GM18870 (cell line): ENCODE results near the gene CYP2C18.
"Not testable (repeated sequence)": the region's sequence is repeated elsewhere in the genome, so short reads cannot be mapped to it uniquely, and the experiment has no call there.

Experiments used
- ATAC-seq: cut with Tn5 transposase; IDR thresholded peaks from one replicate; pipeline ENCODE4 v1.9.1; 2021; ENCODE audit warnings: moderate library complexity; ENCODE audit not compliant: unreplicated experiment

Gene CYP2C18

DNA sequence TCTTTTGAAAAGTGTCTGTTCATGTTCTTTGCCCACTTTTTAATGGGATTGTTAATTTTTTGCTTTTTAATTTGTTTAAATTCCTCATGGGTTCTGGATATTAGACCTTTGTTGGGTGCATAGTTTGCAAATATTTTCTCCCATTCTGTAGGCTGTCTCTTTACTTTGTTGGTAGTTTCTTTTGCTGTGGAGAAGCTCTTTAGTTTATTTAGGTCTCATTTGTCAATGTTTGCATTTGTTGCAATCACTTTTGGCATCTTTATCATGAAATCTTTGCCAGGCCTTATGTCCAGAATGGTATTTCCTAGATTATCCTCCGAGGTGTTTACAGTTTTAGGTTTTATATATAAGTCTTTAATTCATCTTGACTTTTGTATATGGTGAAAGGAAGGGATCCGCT, 55.1 kb downstream of the CYP2C18 start:
- ATAC-seq = no peak

DNA sequence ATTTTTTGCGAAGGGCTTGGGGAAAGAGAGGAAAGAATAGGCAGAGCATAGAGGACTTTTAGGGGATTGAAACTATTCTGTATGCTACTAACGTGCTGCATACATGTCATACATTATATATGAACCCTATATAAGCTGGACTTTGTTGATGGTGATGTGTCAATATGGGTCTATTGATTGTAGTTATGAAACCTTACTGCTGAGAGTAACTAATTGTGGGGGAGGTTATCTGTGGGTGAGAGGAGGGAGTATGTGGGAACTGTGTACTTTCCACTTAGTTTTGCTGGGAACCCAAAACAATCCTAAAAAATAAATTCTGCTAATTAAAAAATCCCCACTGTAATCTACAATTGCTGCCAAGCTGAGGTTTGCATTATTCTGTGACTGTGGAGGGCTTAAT, 63.6 kb downstream of the CYP2C18 start:
- ATAC-seq = no peak

DNA sequence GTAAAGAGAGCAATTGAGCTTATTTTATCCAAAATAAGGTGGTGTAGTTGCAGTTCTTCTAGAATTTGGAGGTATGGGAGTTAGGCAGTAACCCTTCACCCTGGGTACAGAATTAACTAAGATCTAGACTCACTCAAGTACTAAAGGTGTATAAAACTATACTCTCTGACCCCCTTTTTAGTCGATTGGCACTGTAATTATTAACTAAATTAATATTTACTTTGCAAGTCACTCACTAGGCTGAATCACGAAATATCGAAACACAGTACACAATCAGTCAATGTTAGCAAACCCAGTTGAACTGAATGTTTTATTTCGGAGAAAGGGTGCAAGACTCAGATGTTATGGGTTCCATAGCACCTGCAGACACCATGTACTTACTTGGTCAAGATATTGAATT, 64.3 kb downstream of the CYP2C18 start:
- ATAC-seq = no peak

DNA sequence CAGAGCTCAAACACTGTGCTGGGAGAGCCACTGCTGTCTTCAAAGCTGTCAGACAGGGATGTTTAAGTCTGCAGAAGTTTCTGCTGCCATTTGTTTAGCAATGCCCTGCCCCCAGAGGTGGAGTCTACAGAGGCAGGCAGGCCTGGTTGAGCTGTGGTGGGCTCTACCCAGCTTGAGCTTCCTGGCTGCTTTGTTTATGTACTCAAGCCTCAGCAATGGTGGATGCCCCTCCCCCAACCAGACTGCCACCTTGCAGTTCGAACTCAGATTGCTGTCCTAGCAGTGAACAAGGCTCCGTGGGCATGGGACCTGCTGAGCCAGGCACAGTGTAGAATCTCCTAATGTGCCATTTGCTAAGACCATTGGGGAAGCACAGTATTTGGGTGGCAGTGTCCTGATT, 74.4 kb downstream of the CYP2C18 start:
- ATAC-seq = no peak

DNA sequence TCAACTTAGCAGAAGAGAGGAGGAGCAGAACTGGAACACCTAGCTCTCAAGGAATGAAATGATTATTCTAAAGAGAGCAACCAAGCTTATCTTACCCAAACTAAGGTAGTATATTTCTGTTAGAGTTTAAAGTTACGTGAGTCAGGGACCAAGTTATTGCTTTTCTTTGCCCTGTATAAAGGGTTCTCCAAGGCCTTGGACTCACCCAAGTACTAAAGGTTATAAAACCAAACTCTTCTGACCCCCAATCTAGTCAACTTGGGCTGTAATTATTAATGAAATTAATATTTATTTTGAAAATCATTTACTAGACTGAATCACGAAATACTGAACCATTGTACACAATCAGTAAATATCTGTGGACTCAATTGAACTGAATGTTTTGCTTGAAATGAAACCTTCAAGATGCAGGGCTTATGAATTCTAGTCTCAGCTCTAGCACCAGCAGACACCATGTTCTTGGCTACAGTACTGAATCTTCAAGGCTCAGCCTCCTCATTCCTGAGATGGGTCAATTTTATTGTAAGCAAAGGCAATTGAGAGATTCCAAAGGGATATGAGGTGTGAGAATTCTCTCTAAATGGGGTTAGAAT, 77.2 kb downstream of the CYP2C18 start:
- ATAC-seq = no peak

DNA sequence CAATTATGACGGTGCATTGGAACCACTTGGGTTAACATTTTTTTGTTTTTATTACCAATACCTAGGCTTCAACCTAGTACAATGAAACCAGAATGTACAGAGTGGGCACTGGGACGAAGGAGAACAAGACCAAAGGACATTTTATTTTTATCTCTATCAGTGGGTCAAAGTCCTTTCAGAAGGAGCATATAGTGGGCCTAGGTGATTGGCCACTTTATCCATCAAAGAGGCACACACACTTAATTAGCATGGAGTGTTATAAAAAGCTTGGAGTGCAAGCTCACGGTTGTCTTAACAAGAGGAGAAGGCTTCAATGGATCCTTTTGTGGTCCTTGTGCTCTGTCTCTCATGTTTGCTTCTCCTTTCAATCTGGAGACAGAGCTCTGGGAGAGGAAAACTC, 78.9 kb downstream of the CYP2C18 start, which contains the start of gene CYP2C19:
Gene CYP2C19 (plus strand): TSS at position 289 of the 400 bp plus-strand sequence. CDS start 25 bp downstream, at position 314.
- ATAC-seq = no peak

DNA sequence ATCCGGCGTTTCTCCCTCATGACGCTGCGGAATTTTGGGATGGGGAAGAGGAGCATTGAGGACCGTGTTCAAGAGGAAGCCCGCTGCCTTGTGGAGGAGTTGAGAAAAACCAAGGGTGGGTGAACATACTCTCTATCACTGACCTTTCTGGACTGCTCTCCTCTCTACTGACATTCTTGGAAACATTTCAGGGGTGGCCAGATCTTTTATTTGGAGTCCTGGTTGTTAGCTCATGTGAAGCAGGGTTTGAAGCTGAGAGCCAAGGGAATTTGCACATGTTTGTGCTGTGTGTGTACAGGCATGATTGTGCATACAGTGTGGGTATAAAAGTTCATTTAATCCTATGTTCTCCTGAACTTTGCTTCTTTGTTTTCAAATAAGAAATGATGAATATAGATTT, 91.9 kb downstream of the CYP2C18 start:
- not testable (repeated sequence) for ATAC-seq

DNA sequence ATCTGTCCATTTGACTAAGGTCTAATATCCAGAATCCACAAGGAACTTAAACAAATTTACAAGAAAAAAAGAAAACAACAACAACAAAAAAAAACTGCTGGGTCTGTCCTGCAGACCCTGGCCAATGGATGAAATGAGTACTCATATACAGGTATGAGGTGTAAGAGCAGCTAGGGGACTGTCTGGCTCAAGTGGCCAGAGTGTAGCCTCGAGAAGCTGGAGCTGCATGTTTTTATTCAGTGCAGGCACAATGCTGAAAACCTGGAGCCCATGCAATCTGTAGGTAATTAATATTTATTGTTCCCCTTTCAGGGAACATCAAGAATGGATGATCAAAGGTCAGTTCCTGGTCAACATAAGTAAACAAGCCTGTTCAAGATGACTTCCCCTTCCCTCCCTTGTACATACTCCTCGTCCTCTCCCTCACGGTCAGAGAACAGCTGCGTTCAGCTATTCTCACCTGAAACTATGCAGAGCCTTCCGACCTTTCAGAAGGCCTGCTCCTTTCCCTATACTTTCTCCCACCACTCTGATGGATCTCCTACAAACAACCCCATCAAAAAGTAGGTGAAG, 94.4 kb downstream of the CYP2C18 start:
- ATAC-seq = no peak

DNA sequence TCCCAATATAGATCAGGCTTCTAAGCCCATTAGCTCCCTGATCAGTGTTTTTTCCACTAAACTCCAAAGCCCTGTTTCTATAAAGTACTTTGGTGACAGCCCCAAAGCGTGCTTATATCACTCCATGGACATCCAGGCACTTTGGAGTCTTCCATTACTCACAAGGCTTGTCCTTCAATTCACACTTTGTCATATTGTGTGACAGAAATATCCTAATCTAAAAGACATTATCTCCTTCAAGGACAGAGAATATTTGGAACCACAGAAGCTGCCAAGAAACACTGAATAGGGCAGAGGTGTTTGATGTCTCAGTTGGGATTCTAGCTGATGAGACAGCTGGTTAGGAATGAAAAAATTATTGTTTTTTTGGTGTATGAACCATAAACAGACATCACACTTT, 97.3 kb downstream of the CYP2C18 start:
- no peak for ATAC-seq

DNA sequence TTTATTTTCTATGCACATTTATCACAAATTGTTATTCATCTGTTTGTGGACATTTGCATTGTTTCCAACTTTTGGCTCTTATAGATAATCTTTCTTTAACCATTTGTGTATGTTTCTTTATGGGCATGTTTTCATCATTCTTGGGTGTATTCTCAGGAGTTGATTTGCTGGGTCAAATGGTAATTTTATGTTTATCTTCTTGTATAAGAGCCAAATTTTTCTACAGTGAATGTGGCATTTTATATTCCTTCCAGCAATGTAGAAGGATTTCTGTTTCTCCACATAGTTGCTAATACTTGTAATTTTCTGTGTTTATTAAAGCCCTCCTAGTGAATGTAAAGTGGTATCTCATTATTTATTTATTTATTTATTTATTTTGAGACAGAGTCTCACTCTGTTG, 100.7 kb downstream of the CYP2C18 start:
- ATAC-seq = no peak

DNA sequence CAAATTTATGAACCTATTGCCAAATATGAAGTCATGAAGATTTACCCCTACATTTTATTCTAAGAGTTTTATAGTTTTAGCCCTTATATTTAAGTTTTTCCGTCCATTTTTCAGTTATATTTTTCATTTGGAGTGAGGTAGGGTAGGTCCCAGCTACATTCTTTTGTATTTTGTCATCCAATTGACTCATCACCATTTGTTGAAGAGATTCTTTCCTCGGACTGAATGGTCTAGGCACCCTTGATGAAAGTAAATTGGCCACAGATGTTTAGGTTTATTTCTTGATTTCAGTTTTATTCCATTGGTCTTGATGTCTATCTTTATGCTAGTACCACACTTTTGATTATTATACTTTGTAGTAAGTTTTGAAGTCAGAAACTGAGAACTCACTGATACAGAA, 101.7 kb downstream of the CYP2C18 start:
- ATAC-seq = no peak
